CD4-positive, alpha-beta T cell (primary cell): ENCODE measurements around the gene CALHM5. TPM values are rescaled to one million over a fixed set of nuclear protein-coding genes. Genes with fewer than 3 reads are reported as not detected.

Source experiments
- ATAC-seq: fragments of 200-7000 bp; cut with Tn5 transposase; one replicate; pipeline ENCODE4 v1.10.0; 2022; ENCODE audit warnings: mild to moderate bottlenecking; ENCODE audit not compliant: poor library complexity
- CTCF ChIA-PET: fragments of 350-600 bp; sonication (Branson Sonifier 250); formaldehyde crosslinking; loops from one replicate; lab custom pipeline; 2021; ENCODE audit warnings: antibody characterized with exemption, inconsistent platforms; lab: Charles Lee
- POLR2A ChIA-PET: fragments of 350-600 bp; sonication (Branson Sonifier 250); formaldehyde crosslinking; loops from one replicate; lab custom pipeline; 2021; ENCODE audit warnings: antibody characterized with exemption, inconsistent platforms; lab: Charles Lee
- DNase-seq, 14 experiments: peaks; one replicate each; pipeline ENCODE4 v3.0.0-alpha.2; 2013 to 2020; ENCODE audit warnings: mixed read lengths in 2 of 14
- H3K27ac ChIP-seq, 2 donors: one replicate each; pipeline versions ENCODE4 v1.5.1 to v1.7.0; 2013; ENCODE audit warnings: low read length in 2 of 2, low read depth in 1 of 2, mild to moderate bottlenecking in 1 of 2
- H3K27me3 ChIP-seq, 2 experiments: 1 replicate in 1 of 2; 2 replicates in 1 of 2; pipeline versions ENCODE4 v1.6.1 to v1.7.0; 2013; ENCODE audit warnings: low read length in 2 of 2, control low read depth in 1 of 2, mild to moderate bottlenecking in 1 of 2, moderate library complexity in 1 of 2; ENCODE audit not compliant: insufficient read depth in 2 of 2, control insufficient read depth in 1 of 2
- H3K36me3 ChIP-seq: one replicate; pipeline ENCODE4 v1.6.1; 2013; ENCODE audit warnings: low read length, control low read depth; ENCODE audit not compliant: insufficient read depth
- H3K4me1 ChIP-seq: one replicate; pipeline ENCODE4 v1.6.1; 2013; ENCODE audit warnings: low read length, control low read depth; ENCODE audit not compliant: insufficient read depth
- H3K4me3 ChIP-seq: one replicate; pipeline ENCODE4 v1.5.1; 2013; ENCODE audit warnings: mild to moderate bottlenecking, low read length, moderate library complexity
- H3K9me3 ChIP-seq, 2 experiments: 1 replicate in 1 of 2; 2 replicates in 1 of 2; pipeline versions ENCODE4 v1.6.1 to v1.7.0; 2013; ENCODE audit warnings: low read length in 2 of 2, mild to moderate bottlenecking in 2 of 2, control low read depth in 1 of 2, moderate library complexity in 1 of 2; ENCODE audit not compliant: control insufficient read depth in 1 of 2, insufficient read depth in 1 of 2
- H3K27ac Mint-ChIP-seq: one replicate; pipeline ENCODE4 v1.8.0; 2020; ENCODE audit warnings: mixed read lengths
- H3K27me3 Mint-ChIP-seq: one replicate; pipeline ENCODE4 v1.8.0; 2021; ENCODE audit warnings: mixed read lengths
- H3K36me3 Mint-ChIP-seq: one replicate; pipeline ENCODE4 v1.8.0; 2021; ENCODE audit warnings: low read depth, mixed read lengths
- H3K4me1 Mint-ChIP-seq: one replicate; pipeline ENCODE4 v1.8.0; 2021; ENCODE audit warnings: low read depth, mixed read lengths
- H3K4me3 Mint-ChIP-seq: one replicate; pipeline ENCODE4 v1.8.0; 2020; ENCODE audit warnings: mild to moderate bottlenecking, mixed read lengths
- H3K9me3 Mint-ChIP-seq: one replicate; pipeline ENCODE4 v1.8.0; 2020; ENCODE audit warnings: mixed read lengths
- CTCF ChIP-seq: fragments of 200-600 bp; IDR thresholded peaks from one replicate; pipeline ENCODE4 v1.8.0; 2022; ENCODE audit warnings: antibody characterized with exemption, mild to moderate bottlenecking
- intact Hi-C, 2 experiments: fragments of 100-400 bp; cut with DNase I in 1 of 2; cut with micrococcal nuclease in 1 of 2; formaldehyde crosslinking; loops; one replicate each; pipeline versions ENCODE4 v1.15.1 to v1.9.0; 2023 to 2025; cut with DNase I, micrococcal nuclease
- polyA plus RNA-seq, 2 donors: library from polyadenylated mRNA; unstranded; fragments of 120-200 nt; gene quantifications; one replicate each; pipeline ENCODE4 v1.2.1, GENCODE V29; 2013
- total RNA-seq, 174 experiments: library from RNA in 2 of 174; stranded (reverse) in 2 of 174; gene quantifications; one replicate each; pipeline ENCODE4 v1.2.3 and lab custom pipeline; 2021 to 2026

Gene CALHM5
- total RNA-seq (not detected), total RNA-seq (lab: John Stamatoyannopoulos, UW) (0 to 0.32 (median 0) reads per million in 172 experiments)
- not detected for polyA plus RNA-seq (2013, experiment 1 of 2)
- 0.05 TPM for polyA plus RNA-seq (2013, experiment 2 of 2)

GRCh38 chr6:116511424-116512110 is at the start of gene CALHM5:
TSS of gene CALHM5 (plus strand) at chr6:116511639. CDS start at chr6:116511697, 58 bp downstream.
- no peaks in the 10 kb centered on the region for H3K4me1 ChIP-seq
- H3K9me3 ChIP-seq, result peaks cover 0 to 3% of the 10 kb centered on the region in 2 experiments
- no peaks in the 10 kb centered on the region for H3K36me3 Mint-ChIP-seq
- H3K4me1 Mint-ChIP-seq, result no peaks in the 10 kb centered on the region
- H3K27me3 ChIP-seq, result no peaks in the 10 kb centered on the region
- no peak within 1 kb of the TSS for H3K27ac ChIP-seq
- ChIA-PET POLR2A (no interaction called here), CTCF (no interaction called here)
- H3K36me3 ChIP-seq, result no peaks in the 10 kb centered on the region
- peaks cover under 1% of the 10 kb centered on the region for H3K27me3 Mint-ChIP-seq
- H3K4me3 Mint-ChIP-seq, result no peak within 1 kb of the TSS
- DNase-seq (no peak), ATAC-seq (no peak)
- no peak within 1 kb of the TSS for H3K27ac Mint-ChIP-seq
- no peak for TF ChIP-seq CTCF
- intact Hi-C loops, result no loop called here
- H3K4me3 ChIP-seq, result no peak within 1 kb of the TSS
- H3K9me3 Mint-ChIP-seq, result peaks cover 8% of the 10 kb centered on the region

GRCh38 chr6:116461932-116462885 is 49.2 kb upstream of the CALHM5 start:
- Mint-ChIP-seq H3K4me3 (peak overlapping the region; percentile 69), H3K36me3 (no peaks in the 10 kb centered on the region), H3K27ac (no peak overlapping the region), H3K4me1 (peaks cover 40% of the 10 kb centered on the region), H3K27me3 (peaks cover 29% of the 10 kb centered on the region), H3K9me3 (no peaks in the 10 kb centered on the region)
- CTCF ChIA-PET, result no interaction called here
- POLR2A ChIA-PET, result interaction anchor here (1.1 kb wide), 1 partner anchor 109 kb away, joined by 3 read pairs; the partner anchor contains the start of gene RWDD1
- H3K36me3 ChIP-seq, result no peaks in the 10 kb centered on the region
- H3K4me1 ChIP-seq, result peaks cover 33% of the 10 kb centered on the region
- no peak overlapping the region for H3K27ac ChIP-seq
- no peaks in the 10 kb centered on the region for H3K9me3 ChIP-seq
- ATAC-seq, result peak; percentile 94
- no peak for TF ChIP-seq CTCF
- DNase-seq, result peak; percentile 7 to 88 (median 44)
- intact Hi-C loops, result no loop called here
- peak overlapping the region; percentile 60 for H3K4me3 ChIP-seq
- peaks cover 3 to 5% of the 10 kb centered on the region in 2 experiments for H3K27me3 ChIP-seq

GRCh38 chr6:116463301-116463700 is 48.1 kb upstream of the CALHM5 start:
- H3K4me1 Mint-ChIP-seq, result peaks cover 44% of the 10 kb centered on the region

More at GRCh38 chr6:116463301-116463700, 48.1 kb upstream of the CALHM5 start:
- no peak for TF ChIP-seq CTCF
- no peak overlapping the region for H3K4me3 ChIP-seq
- Mint-ChIP-seq H3K27me3 (peaks cover 31% of the 10 kb centered on the region), H3K9me3 (no peaks in the 10 kb centered on the region), H3K36me3 (no peaks in the 10 kb centered on the region), H3K27ac (no peak overlapping the region), H3K4me3 (no peak overlapping the region)
- ATAC-seq (no peak), DNase-seq (no peak)
- peaks cover 38% of the 10 kb centered on the region for H3K4me1 ChIP-seq
- ChIA-PET CTCF (no interaction called here), POLR2A (no interaction called here)
- H3K27ac ChIP-seq, result no peak overlapping the region
- peaks cover 3 to 5% of the 10 kb centered on the region in 2 experiments for H3K27me3 ChIP-seq
- intact Hi-C loops, result no loop called here
- H3K9me3 ChIP-seq, result no peaks in the 10 kb centered on the region
- H3K36me3 ChIP-seq, result no peaks in the 10 kb centered on the region
